Hepatocyte (in vitro differentiated cells): ENCODE measurements around the gene SLC6A17.

Experiments
- EZH2 ChIP-seq: fragments of 200-600 bp; sonication (generic); IDR thresholded peaks from 2 replicates; pipeline ENCODE4 v1.6.1; 2016; ENCODE audit warnings: antibody characterized with exemption, mild to moderate bottlenecking, borderline replicate concordance
- EZH2phosphoT487 ChIP-seq: fragments of 200-600 bp; sonication (generic); IDR thresholded peaks from one replicate; pipeline ENCODE4 v1.6.1; 2018; ENCODE audit warnings: antibody characterized with exemption, mild to moderate bottlenecking, low read depth, moderate library complexity; ENCODE audit not compliant: unreplicated experiment, severe bottlenecking
- TF ChIP-seq, protein P1 (sequence below): fragments of 200-600 bp; sonication (generic); IDR thresholded peaks from 2 replicates; pipeline ENCODE4 v1.5.1; 2016; ENCODE audit warnings: antibody characterized with exemption, mild to moderate bottlenecking; ENCODE audit not compliant: poor library complexity

DNA sequence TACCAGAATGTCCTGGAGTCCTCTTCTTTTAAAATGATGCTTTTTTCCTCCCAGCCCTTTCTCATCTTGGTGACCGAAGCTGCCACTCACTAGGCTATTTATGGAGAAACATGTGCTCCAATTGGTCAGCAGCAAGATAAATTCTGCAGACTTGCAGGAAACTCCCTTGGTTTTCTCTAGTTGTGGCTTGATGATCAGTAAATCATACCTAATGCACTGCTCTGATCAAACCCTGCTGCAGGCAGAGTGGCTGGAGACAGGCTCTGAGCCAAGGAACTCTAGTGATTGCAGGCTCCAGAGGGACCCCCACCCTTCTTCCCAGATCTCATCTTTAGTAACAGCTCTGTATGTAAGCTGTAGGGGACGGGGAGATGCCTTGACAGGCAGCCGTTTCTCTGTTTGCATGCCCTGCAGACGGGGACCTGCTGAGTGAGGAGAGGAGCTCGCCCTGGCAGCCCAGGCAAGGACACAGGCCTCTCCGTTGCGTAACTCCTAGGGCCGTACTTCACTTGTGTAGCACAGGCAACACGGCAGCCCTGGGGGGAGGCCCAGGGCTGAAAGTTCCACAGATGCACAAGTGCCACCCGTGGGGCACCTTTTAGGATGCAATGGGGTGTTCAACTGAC, 14.5 kb downstream of the SLC6A17 start:
- TF ChIP-seq, protein P1, sequence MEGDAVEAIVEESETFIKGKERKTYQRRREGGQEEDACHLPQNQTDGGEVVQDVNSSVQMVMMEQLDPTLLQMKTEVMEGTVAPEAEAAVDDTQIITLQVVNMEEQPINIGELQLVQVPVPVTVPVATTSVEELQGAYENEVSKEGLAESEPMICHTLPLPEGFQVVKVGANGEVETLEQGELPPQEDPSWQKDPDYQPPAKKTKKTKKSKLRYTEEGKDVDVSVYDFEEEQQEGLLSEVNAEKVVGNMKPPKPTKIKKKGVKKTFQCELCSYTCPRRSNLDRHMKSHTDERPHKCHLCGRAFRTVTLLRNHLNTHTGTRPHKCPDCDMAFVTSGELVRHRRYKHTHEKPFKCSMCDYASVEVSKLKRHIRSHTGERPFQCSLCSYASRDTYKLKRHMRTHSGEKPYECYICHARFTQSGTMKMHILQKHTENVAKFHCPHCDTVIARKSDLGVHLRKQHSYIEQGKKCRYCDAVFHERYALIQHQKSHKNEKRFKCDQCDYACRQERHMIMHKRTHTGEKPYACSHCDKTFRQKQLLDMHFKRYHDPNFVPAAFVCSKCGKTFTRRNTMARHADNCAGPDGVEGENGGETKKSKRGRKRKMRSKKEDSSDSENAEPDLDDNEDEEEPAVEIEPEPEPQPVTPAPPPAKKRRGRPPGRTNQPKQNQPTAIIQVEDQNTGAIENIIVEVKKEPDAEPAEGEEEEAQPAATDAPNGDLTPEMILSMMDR = no peak
- no peak for TF ChIP-seq EZH2
- TF ChIP-seq EZH2phosphoT487 = no peak
